ENCODE measurements around the gene BCORL1. TPM values are rescaled to one million over a fixed set of nuclear protein-coding genes. Genes with fewer than 3 reads are reported as not detected.

The BCORL1 gene
- total and polyA plus RNA-seq, 2 of the 4 experiments (the other 2 are of a cell fraction): 0.54 to 1.6 TPM

DNA sequence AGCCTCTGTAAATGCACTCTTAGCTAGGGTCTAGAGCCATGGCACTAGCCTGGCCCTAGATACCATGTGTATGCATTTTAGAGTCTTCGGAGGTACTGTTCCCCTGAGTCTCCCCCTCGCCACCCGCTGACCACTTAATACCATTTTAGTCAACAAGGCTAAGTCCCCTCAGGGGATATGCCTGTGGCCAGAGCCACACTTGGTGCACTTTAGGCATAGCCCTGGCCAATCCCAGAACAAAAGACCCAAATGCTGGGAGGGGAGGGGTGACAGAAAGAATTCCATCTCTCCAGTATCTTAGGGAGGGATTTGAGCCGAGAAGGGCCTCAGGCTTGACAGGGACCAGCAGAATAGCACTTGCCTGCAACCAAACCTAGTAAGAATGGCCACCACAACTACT lies 28.6 kb upstream of the BCORL1 start:
- TF ChIP-seq NFE2L2 (IDR thresholded peaks at IDR 0.05; ENCODE audit: low read depth, low read length) (no peak), CHD1 (IDR thresholded peaks at IDR 0.05; ENCODE audit: low read depth, low read length) (no peak)
- Histone ChIP-seq H3K27ac (ENCODE audit: insufficient read depth, low read length) (no peak overlapping the region), H4K5ac (ENCODE audit: low read depth, low read length) (no peak overlapping the region), H4K91ac (ENCODE audit: insufficient read depth, low read depth, low read length) (no peak overlapping the region), H2BK20ac (ENCODE audit: low read depth, low read length) (no peak overlapping the region), H3K27me3 (ENCODE audit: control insufficient read depth, insufficient read depth, low read length) (peaks cover 9% of the 10 kb centered on the region), H2BK120ac (ENCODE audit: low read depth, low read length) (no peak overlapping the region), H3K56ac (ENCODE audit: extremely low read depth, insufficient read depth, low read length) (no peak overlapping the region), H3K79me1 (ENCODE audit: low read depth in 1 of 2, low read length in 2 of 2) (no peaks in the 10 kb centered on the region), H3K9me1 (ENCODE audit: insufficient read depth, low read length) (no peaks in the 10 kb centered on the region), H3K9me3 (ENCODE audit: control insufficient read depth, insufficient read depth, low read length) (no peaks in the 10 kb centered on the region), H3K14ac (replicated peaks; ENCODE audit: low read depth, low read length) (no peak overlapping the region), H3K23ac (ENCODE audit: low read depth, low read length) (no peak overlapping the region), H3K18ac (ENCODE audit: low read depth, low read length) (no peak overlapping the region), H3K4ac (ENCODE audit: low read depth, low read length) (no peak overlapping the region), H3K4me3 (ENCODE audit: insufficient read depth, low read depth, low read length) (no peak overlapping the region), H3K4me2 (ENCODE audit: low read depth, low read length) (no peak overlapping the region), H4K8ac (ENCODE audit: low read depth in 2 of 2, low read length in 2 of 2) (no peak overlapping the region), H2BK15ac (ENCODE audit: low read depth, low read length) (no peak overlapping the region), H4K20me1 (ENCODE audit: insufficient read depth, low read length) (no peaks in the 10 kb centered on the region), H2AK5ac (ENCODE audit: low read depth, low read length) (no peak overlapping the region), H3K4me1 (ENCODE audit: control insufficient read depth, insufficient read depth, low read length) (no peaks in the 10 kb centered on the region), H3K36me3 (ENCODE audit: control insufficient read depth, insufficient read depth, low read length) (no peaks in the 10 kb centered on the region), H2BK5ac (ENCODE audit: low read depth, low read length, poor library complexity, severe bottlenecking) (no peak overlapping the region), H2AFZ (replicated peaks; ENCODE audit: low read length, poor library complexity) (no peak overlapping the region), H3K9ac (ENCODE audit: low read depth, low read length) (no peak overlapping the region), H2AK9ac (replicated peaks; ENCODE audit: low read depth, low read length, poor library complexity) (no peak overlapping the region)
- no peak for DNase-seq
- ATAC-seq (ENCODE audit: low read depth): no peak
- dilution Hi-C loops (cut with HindIII; ENCODE audit: low sequenced_read_pairs, unreplicated experiment): no loop called here
- CTCF ChIA-PET: no interaction called here
- no TSS peak for BruUV-seq (replicated peaks)
- 80% methylated on average over 1 of the region's 4 CpGs; no CpG with 5 or more reads in 1 of the 2 experiments for WGBS, 2 experiments (ENCODE audit: extremely low coverage in 2 of 2, insufficient read length in 1 of 2)
- in situ Hi-C loops (cut with MboI; ENCODE audit: low sequenced_read_pairs): no loop called here
- POLR2A ChIA-PET (ENCODE audit: unreplicated experiment): no interaction called here
- intact Hi-C loops (cut with micrococcal nuclease): no loop called here

Data from IMR-90 (cell line).